Subcutaneous abdominal adipose tissue (tissue), 5 donors: ENCODE data around the gene MYCBPAP.
A peak's percentile ranks its signal among the peaks of the same experiment; 100 is the strongest.

Experiments
- H3K27ac ChIP-seq: one replicate; pipeline ENCODE4 v1.7.0; 2013; ENCODE audit warnings: low read depth, mild to moderate bottlenecking, inconsistent platforms, low read length, moderate library complexity
- H3K27me3 ChIP-seq, 5 donors: one replicate each; pipeline ENCODE4 v1.7.0; 2013; ENCODE audit warnings: low read length in 5 of 5, inconsistent platforms in 1 of 5; ENCODE audit not compliant: control insufficient read depth in 5 of 5, insufficient read depth in 4 of 5
- H3K36me3 ChIP-seq, 5 donors: one replicate each; pipeline ENCODE4 v1.7.0; 2013; ENCODE audit warnings: low read length in 5 of 5; ENCODE audit not compliant: control insufficient read depth in 5 of 5, insufficient read depth in 5 of 5
- H3K4me1 ChIP-seq, 5 donors: one replicate each; pipeline ENCODE4 v1.7.0; 2013; ENCODE audit warnings: low read length in 5 of 5, mild to moderate bottlenecking in 3 of 5, moderate library complexity in 1 of 5; ENCODE audit not compliant: control insufficient read depth in 5 of 5, insufficient read depth in 5 of 5
- H3K4me3 ChIP-seq, 5 donors: one replicate each; pipeline ENCODE4 v1.7.0; 2013; ENCODE audit warnings: low read length in 5 of 5, low read depth in 1 of 5
- H3K9ac ChIP-seq, 5 donors: one replicate each; pipeline ENCODE4 v1.7.0; 2013; ENCODE audit warnings: low read length in 5 of 5, mild to moderate bottlenecking in 4 of 5, moderate library complexity in 3 of 5
- H3K9me3 ChIP-seq, 5 donors: one replicate each; pipeline ENCODE4 v1.7.0; 2013; ENCODE audit warnings: low read length in 5 of 5; ENCODE audit not compliant: control insufficient read depth in 5 of 5
- donor health status: healthy.
- donor health status: healthy.
- donor health status: healthy.
- donor health status: healthy.
- donor health status: healthy.

Gene MYCBPAP

GRCh38 chr17:50484386-50485155 is 23.7 kb upstream of the MYCBPAP start:
- H3K4me1 ChIP-seq, result peaks cover 7 to 33% (median 30%) of the 10 kb centered on the region in 5 donors
- peaks cover 4 to 45% (median 39%) of the 10 kb centered on the region in 5 donors for H3K36me3 ChIP-seq
- H3K9ac ChIP-seq, result peak overlapping the region in 2 of 5 donors; percentile 41 to 54
- no peaks in the 10 kb centered on the region for H3K27me3 ChIP-seq
- H3K4me3 ChIP-seq, result no peak overlapping the region
- peak overlapping the region; percentile 85 for H3K27ac ChIP-seq
- no peaks in the 10 kb centered on the region for H3K9me3 ChIP-seq

GRCh38 chr17:50487213-50488096 is 20.8 kb upstream of the MYCBPAP start:
- H3K27me3 ChIP-seq, result no peaks in the 10 kb centered on the region
- H3K27ac ChIP-seq, result no peak overlapping the region
- H3K4me1 ChIP-seq, result peaks cover 3 to 21% (median 19%) of the 10 kb centered on the region in 5 donors
- H3K36me3 ChIP-seq, result peaks cover 4 to 39% (median 33%) of the 10 kb centered on the region in 5 donors
- H3K9me3 ChIP-seq, result no peaks in the 10 kb centered on the region
- H3K9ac ChIP-seq, result no peak overlapping the region
- no peak overlapping the region for H3K4me3 ChIP-seq

GRCh38 chr17:50488880-50489279 is 19.4 kb upstream of the MYCBPAP start:
- H3K27me3 ChIP-seq, result no peaks in the 10 kb centered on the region
- peaks cover 0 to 8% (median 6%) of the 10 kb centered on the region in 5 donors for H3K4me1 ChIP-seq
- H3K27ac ChIP-seq, result no peak overlapping the region
- no peak overlapping the region for H3K4me3 ChIP-seq
- H3K36me3 ChIP-seq, result peaks cover 4 to 32% (median 27%) of the 10 kb centered on the region in 5 donors
- H3K9me3 ChIP-seq, result no peaks in the 10 kb centered on the region
- H3K9ac ChIP-seq, result no peak overlapping the region

GRCh38 chr17:50491505-50491904 is 16.7 kb upstream of the MYCBPAP start:
- Histone ChIP-seq H3K27ac (no peak overlapping the region), H3K36me3 (peaks cover 0 to 11% (median 9%) of the 10 kb centered on the region in 5 donors), H3K9me3 (no peaks in the 10 kb centered on the region), H3K27me3 (no peaks in the 10 kb centered on the region), H3K9ac (no peak overlapping the region), H3K4me1 (no peaks in the 10 kb centered on the region), H3K4me3 (no peak overlapping the region)

GRCh38 chr17:50492214-50492613 is 16.0 kb upstream of the MYCBPAP start:
- Histone ChIP-seq H3K9ac (no peak overlapping the region), H3K27ac (no peak overlapping the region), H3K36me3 (peaks cover 0 to 9% (median 4%) of the 10 kb centered on the region in 5 donors), H3K4me3 (no peak overlapping the region), H3K4me1 (no peaks in the 10 kb centered on the region), H3K9me3 (no peaks in the 10 kb centered on the region), H3K27me3 (no peaks in the 10 kb centered on the region)

- H3K9me3 ChIP-seq, result no peaks in the 10 kb centered on the region
- no peak overlapping the region for H3K27ac ChIP-seq
- H3K4me3 ChIP-seq, result no peak overlapping the region
- H3K36me3 ChIP-seq, result no peaks in the 10 kb centered on the region
- H3K27me3 ChIP-seq, result no peaks in the 10 kb centered on the region
- no peaks in the 10 kb centered on the region for H3K4me1 ChIP-seq
- no peak overlapping the region for H3K9ac ChIP-seq
Observed at GRCh38 chr17:50493744-50494143, 14.5 kb upstream of the MYCBPAP start.

- no peak overlapping the region for H3K4me3 ChIP-seq
- H3K36me3 ChIP-seq, result no peaks in the 10 kb centered on the region
- no peak overlapping the region for H3K9ac ChIP-seq
- H3K27me3 ChIP-seq, result no peaks in the 10 kb centered on the region
- no peaks in the 10 kb centered on the region for H3K4me1 ChIP-seq
- no peak overlapping the region for H3K27ac ChIP-seq
- no peaks in the 10 kb centered on the region for H3K9me3 ChIP-seq
Observed at GRCh38 chr17:50495217-50495823, 12.9 kb upstream of the MYCBPAP start.

- H3K9me3 ChIP-seq, result no peaks in the 10 kb centered on the region
Observed at GRCh38 chr17:50495918-50496317, 12.3 kb upstream of the MYCBPAP start.

GRCh38 chr17:50498021-50498874 is 10.0 kb upstream of the MYCBPAP start:
- no peak overlapping the region for H3K27ac ChIP-seq
- H3K9ac ChIP-seq, result no peak overlapping the region
- no peaks in the 10 kb centered on the region for H3K9me3 ChIP-seq
- no peaks in the 10 kb centered on the region for H3K36me3 ChIP-seq
- H3K4me1 ChIP-seq, result no peaks in the 10 kb centered on the region
- H3K4me3 ChIP-seq, result no peak overlapping the region
- no peaks in the 10 kb centered on the region for H3K27me3 ChIP-seq

More at GRCh38 chr17:50495918-50496317, 12.3 kb upstream of the MYCBPAP start:
- no peaks in the 10 kb centered on the region for H3K27me3 ChIP-seq
- H3K4me1 ChIP-seq, result no peaks in the 10 kb centered on the region
- H3K9ac ChIP-seq, result no peak overlapping the region
- H3K36me3 ChIP-seq, result no peaks in the 10 kb centered on the region
- H3K27ac ChIP-seq, result no peak overlapping the region
- H3K4me3 ChIP-seq, result no peak overlapping the region
